Trophoblast cell (in vitro differentiated cells and primary cell): ENCODE results near the gene BRD1.

Experiments
- DNase-seq, 2 donors: peaks; one replicate each; pipeline ENCODE4 v3.0.0-alpha.2; 2016
- H2AFZ ChIP-seq: 2 replicates; pipeline ENCODE4 v1.6.1; 2013; ENCODE audit warnings: low read length, moderate library complexity, mild to moderate bottlenecking; ENCODE audit not compliant: insufficient read depth, poor library complexity
- H2AK5ac ChIP-seq: 2 replicates; pipeline ENCODE4 v1.6.1; 2013; ENCODE audit warnings: mild to moderate bottlenecking, low read length
- H2BK120ac ChIP-seq: 2 replicates; pipeline ENCODE4 v1.6.1; 2013; ENCODE audit warnings: low read length, mild to moderate bottlenecking, moderate library complexity; ENCODE audit not compliant: insufficient read depth, poor library complexity
- H2BK12ac ChIP-seq: 2 replicates; pipeline ENCODE4 v1.6.1; 2013; ENCODE audit warnings: mild to moderate bottlenecking, low read length, moderate library complexity
- H2BK5ac ChIP-seq: 2 replicates; pipeline ENCODE4 v1.6.1; 2013; ENCODE audit warnings: low read length, low read depth, moderate library complexity, mild to moderate bottlenecking; ENCODE audit not compliant: poor library complexity
- H3K14ac ChIP-seq: 2 replicates; pipeline ENCODE4 v1.6.1; 2013; ENCODE audit warnings: mild to moderate bottlenecking, low read length
- H3K18ac ChIP-seq: 2 replicates; pipeline ENCODE4 v1.6.1; 2013; ENCODE audit warnings: mild to moderate bottlenecking, low read length
- H3K23ac ChIP-seq: 2 replicates; pipeline ENCODE4 v1.6.1; 2013; ENCODE audit warnings: low read length
- H3K27ac ChIP-seq: 2 replicates; pipeline ENCODE4 v1.5.1; 2013; ENCODE audit warnings: low read depth, mild to moderate bottlenecking, inconsistent platforms, low read length, moderate library complexity
- H3K27me3 ChIP-seq: 2 replicates; pipeline ENCODE4 v1.6.1; 2013; ENCODE audit warnings: inconsistent platforms, mild to moderate bottlenecking, low read length, moderate library complexity; ENCODE audit not compliant: insufficient read depth
- H3K36me3 ChIP-seq, 2 experiments: 1 replicate in 1 of 2; 2 replicates in 1 of 2; pipeline ENCODE4 v1.6.1; 2013; ENCODE audit warnings: low read length in 2 of 2, mild to moderate bottlenecking in 2 of 2, moderate library complexity in 1 of 2; ENCODE audit not compliant: insufficient read depth in 2 of 2, control insufficient read depth in 1 of 2
- H3K4ac ChIP-seq: 2 replicates; pipeline ENCODE4 v1.6.1; 2013; ENCODE audit warnings: low read depth, mild to moderate bottlenecking, low read length, moderate library complexity
- H3K4me1 ChIP-seq, 2 experiments: 1 replicate in 1 of 2; 2 replicates in 1 of 2; pipeline ENCODE4 v1.6.1; 2013; ENCODE audit warnings: low read length in 2 of 2, mild to moderate bottlenecking in 2 of 2, moderate library complexity in 1 of 2; ENCODE audit not compliant: insufficient read depth in 2 of 2, control insufficient read depth in 1 of 2
- H3K4me2 ChIP-seq: 2 replicates; pipeline ENCODE4 v1.6.1; 2013; ENCODE audit warnings: inconsistent platforms, mild to moderate bottlenecking, low read length, moderate library complexity
- H3K4me3 ChIP-seq: 2 replicates; pipeline ENCODE4 v1.5.1; 2013; ENCODE audit warnings: mild to moderate bottlenecking, low read depth, low read length, inconsistent platforms
- H3K79me1 ChIP-seq: one replicate; pipeline ENCODE4 v1.6.1; 2013; ENCODE audit warnings: low read length
- H3K79me2 ChIP-seq: 2 replicates; pipeline ENCODE4 v1.6.1; 2013; ENCODE audit warnings: low read length, mild to moderate bottlenecking; ENCODE audit not compliant: control insufficient read depth, insufficient read depth, poor library complexity
- H3K9ac ChIP-seq: 2 replicates; pipeline ENCODE4 v1.6.1; 2013; ENCODE audit warnings: mild to moderate bottlenecking, low read length
- H3K9me3 ChIP-seq: 2 replicates; pipeline ENCODE4 v1.6.1; 2013; ENCODE audit warnings: low read depth, mild to moderate bottlenecking, control low read depth, inconsistent platforms, low read length; ENCODE audit not compliant: insufficient read depth
- H4K12ac ChIP-seq: 2 replicates; pipeline ENCODE4 v1.6.1; 2013; ENCODE audit warnings: low read depth, mild to moderate bottlenecking, low read length, moderate library complexity
- H4K8ac ChIP-seq: 2 replicates; pipeline ENCODE4 v1.6.1; 2013; ENCODE audit warnings: low read depth, mild to moderate bottlenecking, low read length, moderate library complexity
- H4K91ac ChIP-seq: one replicate; pipeline ENCODE4 v1.6.1; 2013; ENCODE audit warnings: low read depth, mild to moderate bottlenecking, low read length, moderate library complexity
- WGBS: extraction: QIAGEN DNeasy Blood & Tissue Kit; methylation state at CpG from one replicate; pipeline ENCODE4 v1.1.7; 2013; ENCODE audit warnings: missing lambda C conversion rate; ENCODE audit not compliant: insufficient read length, insufficient coverage; ENCODE audit errors: extremely low coverage; 5-methylcytosine and 5-hydroxymethylcytosine counted together

The BRD1 gene

DNA sequence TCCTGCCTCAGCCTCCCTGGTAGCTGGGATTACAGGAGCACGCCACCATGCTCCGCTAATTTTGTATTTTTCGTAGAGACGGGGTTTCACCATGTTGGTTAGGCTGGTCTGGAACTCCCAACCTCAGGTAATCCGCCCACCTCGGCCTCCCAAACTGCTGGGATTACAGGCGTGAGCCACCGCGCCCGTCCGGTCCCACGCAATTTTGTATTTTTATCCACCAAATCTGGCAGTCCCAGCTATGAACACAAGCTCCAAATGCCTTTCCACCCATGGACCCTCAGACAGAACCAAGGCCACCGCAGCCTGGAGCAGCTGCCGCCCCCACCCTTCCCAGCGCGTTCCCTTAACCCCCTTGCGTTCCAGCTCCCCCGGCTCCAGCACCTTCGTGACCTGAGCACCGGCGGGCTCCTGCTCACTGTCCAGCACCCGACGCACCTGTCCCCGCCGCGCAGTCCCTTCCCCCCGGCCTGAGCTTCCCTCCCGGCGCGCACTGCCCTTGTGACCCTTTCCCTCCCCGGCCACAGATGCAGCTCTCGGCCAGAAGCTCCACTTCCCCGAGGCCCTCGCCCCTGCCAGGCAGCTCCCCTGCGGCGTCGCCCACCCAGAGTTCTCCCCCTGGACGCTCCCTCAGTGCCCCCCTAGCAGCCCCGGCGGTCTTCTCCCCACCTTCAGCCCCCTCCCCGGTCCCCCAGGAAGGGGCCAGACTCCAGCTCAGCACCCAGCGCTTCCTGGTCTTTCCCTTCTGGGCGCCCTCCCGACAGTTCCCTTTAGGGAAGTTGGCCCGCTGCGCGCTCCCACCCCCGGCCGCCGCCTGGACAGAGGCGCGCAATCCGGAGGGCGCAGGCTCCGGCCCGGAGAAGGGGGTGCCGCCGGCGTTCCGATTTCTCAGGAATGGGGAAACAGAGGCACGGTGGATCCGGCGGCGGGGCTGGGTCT is 20.3 kb upstream of the BRD1 start:
- Histone ChIP-seq H2BK120ac (no peak overlapping the region), H2AFZ (no peak overlapping the region), H3K4me1 (peaks cover 0 to 10% of the 10 kb centered on the region in 2 experiments), H3K4me2 (peak overlapping the region; percentile 49), H4K8ac (no peak overlapping the region), H3K36me3 (no peaks in the 10 kb centered on the region), H4K12ac (no peak overlapping the region), H2AK5ac (no peak overlapping the region), H3K79me2 (peaks cover 3% of the 10 kb centered on the region), H2BK5ac (no peak overlapping the region), H3K27me3 (peaks cover 53% of the 10 kb centered on the region), H3K18ac (no peak overlapping the region), H3K79me1 (peaks cover 3% of the 10 kb centered on the region), H3K9me3 (peaks cover 12% of the 10 kb centered on the region), H4K91ac (no peak overlapping the region), H3K27ac (no peak overlapping the region), H2BK12ac (no peak overlapping the region), H3K9ac (no peak overlapping the region), H3K23ac (no peak overlapping the region), H3K4me3 (no peak overlapping the region), H3K14ac (no peak overlapping the region), H3K4ac (no peak overlapping the region)
- no peak for DNase-seq
- no CpG with 5 or more reads among the region's 64 CpGs for WGBS

GRCh38 chr22:49845666-49846459 is 18.2 kb upstream of the BRD1 start:
- no peak overlapping the region for H2AK5ac ChIP-seq
- no peak overlapping the region for H3K27ac ChIP-seq
- DNase-seq: no peak
- no peak overlapping the region for H3K18ac ChIP-seq
- H3K9me3 ChIP-seq: peaks cover 12% of the 10 kb centered on the region
- no peak overlapping the region for H4K12ac ChIP-seq
- H4K8ac ChIP-seq: no peak overlapping the region
- H3K9ac ChIP-seq: no peak overlapping the region
- H2BK120ac ChIP-seq: no peak overlapping the region
- no peaks in the 10 kb centered on the region for H3K36me3 ChIP-seq
- no CpG with 5 or more reads among the region's 19 CpGs for WGBS
- H3K4ac ChIP-seq: no peak overlapping the region
- no peak overlapping the region for H3K23ac ChIP-seq
- H3K4me3 ChIP-seq: no peak overlapping the region
- H2BK5ac ChIP-seq: no peak overlapping the region
- no peaks in the 10 kb centered on the region for H3K79me1 ChIP-seq
- no peak overlapping the region for H3K14ac ChIP-seq
- H3K79me2 ChIP-seq: no peaks in the 10 kb centered on the region
- no peak overlapping the region for H4K91ac ChIP-seq
- no peak overlapping the region for H2BK12ac ChIP-seq
- H3K27me3 ChIP-seq: peaks cover 45% of the 10 kb centered on the region
- peaks cover 0 to 8% of the 10 kb centered on the region in 2 experiments for H3K4me1 ChIP-seq
- H3K4me2 ChIP-seq: no peak overlapping the region
- no peak overlapping the region for H2AFZ ChIP-seq

DNA sequence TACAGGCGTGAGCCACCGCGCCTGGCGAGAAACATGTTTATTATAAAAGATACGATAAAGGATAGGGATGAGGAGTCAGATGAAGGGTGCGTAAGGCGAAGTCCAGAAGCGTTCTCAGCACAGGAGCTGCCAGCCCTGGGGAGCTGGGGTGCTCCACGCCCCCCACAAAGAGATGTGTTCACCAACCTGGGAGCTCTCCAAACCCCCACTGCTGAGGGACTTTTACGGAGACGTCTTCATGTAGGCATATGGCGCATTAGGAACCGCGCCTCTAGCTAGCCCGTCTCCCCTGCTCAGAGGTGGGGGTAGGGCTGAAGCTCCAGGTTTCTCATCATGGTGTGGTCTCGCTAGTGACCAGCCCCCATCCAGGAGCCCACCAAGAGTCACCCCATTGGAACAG is 17.6 kb upstream of the BRD1 start:
- Histone ChIP-seq H3K18ac (no peak overlapping the region), H3K9me3 (peaks cover 11% of the 10 kb centered on the region), H2AFZ (no peak overlapping the region), H3K9ac (no peak overlapping the region), H3K23ac (no peak overlapping the region), H3K14ac (no peak overlapping the region), H3K4me1 (peaks cover 0 to 8% of the 10 kb centered on the region in 2 experiments), H3K36me3 (no peaks in the 10 kb centered on the region), H4K91ac (no peak overlapping the region), H2BK12ac (no peak overlapping the region), H2BK5ac (no peak overlapping the region), H4K8ac (no peak overlapping the region), H3K79me1 (no peaks in the 10 kb centered on the region), H4K12ac (no peak overlapping the region), H3K4me2 (no peak overlapping the region), H2AK5ac (no peak overlapping the region), H2BK120ac (no peak overlapping the region), H3K27me3 (peaks cover 39% of the 10 kb centered on the region), H3K4me3 (no peak overlapping the region), H3K79me2 (no peaks in the 10 kb centered on the region), H3K4ac (no peak overlapping the region), H3K27ac (no peak overlapping the region)
- no peak for DNase-seq
- no CpG with 5 or more reads among the region's 16 CpGs for WGBS

- H3K27me3 ChIP-seq: no peaks in the 10 kb centered on the region
- H3K4ac ChIP-seq: no peak overlapping the region
- no peaks in the 10 kb centered on the region for H3K79me1 ChIP-seq
- 100% methylated on average over 2 of the region's 29 CpGs for WGBS
- H3K27ac ChIP-seq: no peak overlapping the region
- no peaks in the 10 kb centered on the region for H3K79me2 ChIP-seq
- no peak overlapping the region for H2AK5ac ChIP-seq
- H3K4me1 ChIP-seq: peaks cover 0 to 5% of the 10 kb centered on the region in 2 experiments
- H2BK120ac ChIP-seq: no peak overlapping the region
- peak; percentile 55 to 61 for DNase-seq
- H3K9ac ChIP-seq: no peak overlapping the region
- H3K14ac ChIP-seq: no peak overlapping the region
- H3K4me2 ChIP-seq: peak overlapping the region; percentile 43
- no peak overlapping the region for H4K91ac ChIP-seq
- H3K18ac ChIP-seq: no peak overlapping the region
- no peak overlapping the region for H2AFZ ChIP-seq
- H2BK5ac ChIP-seq: no peak overlapping the region
- H2BK12ac ChIP-seq: no peak overlapping the region
- no peak overlapping the region for H3K23ac ChIP-seq
- no peaks in the 10 kb centered on the region for H3K9me3 ChIP-seq
- no peak overlapping the region for H3K4me3 ChIP-seq
- no peak overlapping the region for H4K12ac ChIP-seq
- no peaks in the 10 kb centered on the region for H3K36me3 ChIP-seq
- no peak overlapping the region for H4K8ac ChIP-seq
These were observed 11.4 kb upstream of the BRD1 start for GRCh38 chr22:49838771-49839717.
